Neural cell (in vitro differentiated cells): ENCODE results near the gene PRG2.

ENCODE experiments used
- EP300 ChIP-seq: fragments of 450-650 bp; conservative IDR thresholded peaks from 2 replicates; pipeline ENCODE4 v1.6.1; 2014; ENCODE audit warnings: antibody characterized with exemption, mild to moderate bottlenecking, moderate library complexity; ENCODE audit not compliant: poor library complexity, severe bottlenecking
- EZH2 ChIP-seq: fragments of 200-600, 300-800 bp; shearing (Covaris generic), sonication (generic); IDR thresholded peaks from 2 replicates; pipeline ENCODE4 v1.6.1; 2014; ENCODE audit warnings: antibody characterized with exemption, low read length, borderline replicate concordance, mild to moderate bottlenecking; ENCODE audit not compliant: insufficient read depth, poor library complexity, severe bottlenecking
- MXI1 ChIP-seq: fragments of 450-650 bp; conservative IDR thresholded peaks from 2 replicates; pipeline ENCODE4 v1.6.1; 2014; ENCODE audit warnings: antibody characterized with exemption, mild to moderate bottlenecking; ENCODE audit not compliant: poor library complexity, severe bottlenecking
- POLR2AphosphoS5 ChIP-seq: IDR thresholded peaks from 2 replicates; pipeline ENCODE4 v1.6.1; 2012
- RAD21 ChIP-seq: fragments of 450-650 bp; conservative IDR thresholded peaks from 2 replicates; pipeline ENCODE4 v1.6.1; 2014; ENCODE audit warnings: antibody characterized with exemption, mild to moderate bottlenecking, moderate library complexity
- SMC3 ChIP-seq: fragments of 450-650 bp; conservative IDR thresholded peaks from 2 replicates; pipeline ENCODE4 v1.6.1; 2014; ENCODE audit warnings: antibody characterized with exemption, mild to moderate bottlenecking, moderate library complexity; ENCODE audit not compliant: poor library complexity
- TAF1 ChIP-seq: IDR thresholded peaks from 2 replicates; pipeline ENCODE4 v1.6.1; 2012; ENCODE audit warnings: low read depth
- TF ChIP-seq, protein P1 (sequence below): fragments of 450-650 bp; IDR thresholded peaks from 2 replicates; pipeline ENCODE4 v1.5.1; 2014; ENCODE audit warnings: antibody characterized with exemption, mild to moderate bottlenecking, moderate library complexity; ENCODE audit not compliant: poor library complexity, severe bottlenecking
- TF ChIP-seq, protein P2 (sequence below): IDR thresholded peaks from 2 replicates; pipeline ENCODE4 v1.6.1; 2012; ENCODE audit warnings: borderline replicate concordance

GRCh38 chr11:57370941-57371340, 19.5 kb downstream of the PRG2 start:
- no peak for TF ChIP-seq TAF1
- TF ChIP-seq, protein P1, sequence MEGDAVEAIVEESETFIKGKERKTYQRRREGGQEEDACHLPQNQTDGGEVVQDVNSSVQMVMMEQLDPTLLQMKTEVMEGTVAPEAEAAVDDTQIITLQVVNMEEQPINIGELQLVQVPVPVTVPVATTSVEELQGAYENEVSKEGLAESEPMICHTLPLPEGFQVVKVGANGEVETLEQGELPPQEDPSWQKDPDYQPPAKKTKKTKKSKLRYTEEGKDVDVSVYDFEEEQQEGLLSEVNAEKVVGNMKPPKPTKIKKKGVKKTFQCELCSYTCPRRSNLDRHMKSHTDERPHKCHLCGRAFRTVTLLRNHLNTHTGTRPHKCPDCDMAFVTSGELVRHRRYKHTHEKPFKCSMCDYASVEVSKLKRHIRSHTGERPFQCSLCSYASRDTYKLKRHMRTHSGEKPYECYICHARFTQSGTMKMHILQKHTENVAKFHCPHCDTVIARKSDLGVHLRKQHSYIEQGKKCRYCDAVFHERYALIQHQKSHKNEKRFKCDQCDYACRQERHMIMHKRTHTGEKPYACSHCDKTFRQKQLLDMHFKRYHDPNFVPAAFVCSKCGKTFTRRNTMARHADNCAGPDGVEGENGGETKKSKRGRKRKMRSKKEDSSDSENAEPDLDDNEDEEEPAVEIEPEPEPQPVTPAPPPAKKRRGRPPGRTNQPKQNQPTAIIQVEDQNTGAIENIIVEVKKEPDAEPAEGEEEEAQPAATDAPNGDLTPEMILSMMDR = no peak
- no peak for TF ChIP-seq POLR2AphosphoS5
- TF ChIP-seq, protein P2, sequence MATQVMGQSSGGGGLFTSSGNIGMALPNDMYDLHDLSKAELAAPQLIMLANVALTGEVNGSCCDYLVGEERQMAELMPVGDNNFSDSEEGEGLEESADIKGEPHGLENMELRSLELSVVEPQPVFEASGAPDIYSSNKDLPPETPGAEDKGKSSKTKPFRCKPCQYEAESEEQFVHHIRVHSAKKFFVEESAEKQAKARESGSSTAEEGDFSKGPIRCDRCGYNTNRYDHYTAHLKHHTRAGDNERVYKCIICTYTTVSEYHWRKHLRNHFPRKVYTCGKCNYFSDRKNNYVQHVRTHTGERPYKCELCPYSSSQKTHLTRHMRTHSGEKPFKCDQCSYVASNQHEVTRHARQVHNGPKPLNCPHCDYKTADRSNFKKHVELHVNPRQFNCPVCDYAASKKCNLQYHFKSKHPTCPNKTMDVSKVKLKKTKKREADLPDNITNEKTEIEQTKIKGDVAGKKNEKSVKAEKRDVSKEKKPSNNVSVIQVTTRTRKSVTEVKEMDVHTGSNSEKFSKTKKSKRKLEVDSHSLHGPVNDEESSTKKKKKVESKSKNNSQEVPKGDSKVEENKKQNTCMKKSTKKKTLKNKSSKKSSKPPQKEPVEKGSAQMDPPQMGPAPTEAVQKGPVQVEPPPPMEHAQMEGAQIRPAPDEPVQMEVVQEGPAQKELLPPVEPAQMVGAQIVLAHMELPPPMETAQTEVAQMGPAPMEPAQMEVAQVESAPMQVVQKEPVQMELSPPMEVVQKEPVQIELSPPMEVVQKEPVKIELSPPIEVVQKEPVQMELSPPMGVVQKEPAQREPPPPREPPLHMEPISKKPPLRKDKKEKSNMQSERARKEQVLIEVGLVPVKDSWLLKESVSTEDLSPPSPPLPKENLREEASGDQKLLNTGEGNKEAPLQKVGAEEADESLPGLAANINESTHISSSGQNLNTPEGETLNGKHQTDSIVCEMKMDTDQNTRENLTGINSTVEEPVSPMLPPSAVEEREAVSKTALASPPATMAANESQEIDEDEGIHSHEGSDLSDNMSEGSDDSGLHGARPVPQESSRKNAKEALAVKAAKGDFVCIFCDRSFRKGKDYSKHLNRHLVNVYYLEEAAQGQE = no peak
- no peak for TF ChIP-seq RAD21
- TF ChIP-seq EP300 = no peak
- no peak for TF ChIP-seq SMC3
- no peak for TF ChIP-seq EZH2
- no peak for TF ChIP-seq MXI1
